ENCODE measurements around the gene SLC22A23.

- no peak for TF ChIP-seq CTCF (IDR thresholded peaks at IDR 0.05)
- TF ChIP-seq POLR2A (IDR thresholded peaks at IDR 0.05): no peak
- no peak for TF ChIP-seq EP300 (IDR thresholded peaks at IDR 0.05)
- TF ChIP-seq POLR2AphosphoS5 (IDR thresholded peaks at IDR 0.05): no peak
Observed at GRCh38 chr6:3305831-3306230, 151.0 kb downstream of the SLC22A23 start.

Measured in stomach (tissue), 4 donors.